OCI-M2 (cell line): Measurements from ENCODE around the gene CCDC142.
A peak's percentile ranks its signal among the peaks of the same experiment; 100 is the strongest.

Source experiments
- DNase-seq: peaks from one replicate; lab custom pipeline; 2025; ENCODE audit not compliant: unreplicated experiment; lab: John Stamatoyannopoulos, UW

Gene CCDC142

DNA sequence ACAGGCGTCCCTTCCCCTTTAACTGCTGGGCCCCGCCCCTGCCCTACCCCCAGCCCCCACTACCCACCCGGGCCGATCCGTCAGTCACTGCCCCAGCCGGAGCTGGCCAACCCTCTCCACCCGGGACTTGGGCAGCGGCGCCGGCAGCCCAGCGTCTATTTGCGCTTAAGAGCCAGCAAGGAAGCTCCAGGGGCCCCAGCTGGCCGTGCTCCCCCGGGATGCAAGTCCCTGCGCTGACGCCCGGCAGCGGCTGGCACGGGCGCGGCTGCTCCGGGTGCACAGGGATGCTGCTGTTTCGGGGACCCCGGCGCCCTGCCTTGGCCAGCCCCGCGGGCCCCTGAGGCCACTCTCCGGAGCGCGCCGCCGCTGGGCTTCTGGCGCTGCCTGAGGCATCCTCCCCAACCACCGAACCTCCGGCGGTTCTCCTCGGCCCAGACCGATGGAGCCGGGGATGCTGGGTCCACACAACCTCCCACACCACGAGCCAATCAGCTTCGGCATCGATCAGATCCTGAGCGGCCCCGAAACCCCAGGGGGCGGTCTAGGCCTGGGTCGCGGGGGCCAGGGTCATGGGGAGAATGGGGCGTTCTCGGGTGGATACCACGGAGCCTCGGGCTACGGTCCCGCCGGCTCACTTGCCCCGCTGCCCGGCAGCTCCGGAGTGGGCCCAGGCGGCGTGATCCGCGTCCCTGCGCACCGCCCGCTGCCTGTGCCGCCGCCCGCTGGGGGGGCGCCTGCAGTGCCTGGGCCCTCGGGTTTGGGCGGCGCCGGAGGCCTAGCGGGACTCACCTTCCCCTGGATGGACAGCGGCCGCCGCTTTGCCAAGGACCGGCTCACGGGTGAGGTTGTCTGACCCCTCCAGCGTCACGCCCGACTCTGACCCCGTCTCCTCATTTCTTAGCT, 31.8 kb upstream of the CCDC142 start, which contains the start of gene TLX2:
TSS of gene TLX2 (plus strand) at position 83 of the 903 bp plus-strand sequence. CDS start at position 440, 357 bp downstream.
- no peak for DNase-seq

DNA sequence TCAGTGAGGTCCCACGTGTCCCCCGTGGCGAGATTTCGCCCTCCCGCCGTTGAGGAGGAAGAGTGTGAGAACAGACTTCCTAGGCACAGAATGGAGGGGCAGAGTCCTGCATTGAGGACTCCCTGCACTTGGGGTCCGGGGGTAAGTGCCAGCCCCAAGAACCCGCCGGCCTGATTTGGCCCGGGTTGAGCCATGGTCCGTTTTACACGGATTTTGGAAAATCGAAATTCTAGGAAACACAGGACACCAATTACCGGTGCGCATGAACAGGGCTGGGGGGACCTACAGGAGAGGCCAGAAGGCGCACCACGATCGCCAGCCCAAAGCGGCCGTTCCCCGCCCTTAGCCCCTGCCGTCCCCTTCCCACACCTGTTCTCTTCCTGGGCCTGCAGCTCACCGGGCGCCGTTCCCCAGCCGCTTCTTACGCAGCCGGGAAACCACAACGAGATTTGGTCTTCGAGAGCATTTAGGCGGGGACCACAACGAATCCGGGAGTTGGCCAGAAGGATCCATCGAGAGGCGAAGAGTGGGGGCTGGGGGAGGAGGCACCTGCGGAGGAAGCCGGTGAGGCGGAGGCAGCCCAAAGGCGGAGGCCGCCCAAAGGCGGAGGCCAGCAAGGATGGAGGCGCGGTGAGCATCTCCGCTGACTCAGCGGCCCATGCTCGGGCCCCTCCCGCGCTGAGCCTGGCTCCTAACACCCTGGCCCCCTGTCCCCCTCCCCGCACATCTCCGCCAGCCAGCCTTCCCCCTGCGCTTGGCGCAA, 31.0 kb upstream of the CCDC142 start:
- DNase-seq: no peak

DNA sequence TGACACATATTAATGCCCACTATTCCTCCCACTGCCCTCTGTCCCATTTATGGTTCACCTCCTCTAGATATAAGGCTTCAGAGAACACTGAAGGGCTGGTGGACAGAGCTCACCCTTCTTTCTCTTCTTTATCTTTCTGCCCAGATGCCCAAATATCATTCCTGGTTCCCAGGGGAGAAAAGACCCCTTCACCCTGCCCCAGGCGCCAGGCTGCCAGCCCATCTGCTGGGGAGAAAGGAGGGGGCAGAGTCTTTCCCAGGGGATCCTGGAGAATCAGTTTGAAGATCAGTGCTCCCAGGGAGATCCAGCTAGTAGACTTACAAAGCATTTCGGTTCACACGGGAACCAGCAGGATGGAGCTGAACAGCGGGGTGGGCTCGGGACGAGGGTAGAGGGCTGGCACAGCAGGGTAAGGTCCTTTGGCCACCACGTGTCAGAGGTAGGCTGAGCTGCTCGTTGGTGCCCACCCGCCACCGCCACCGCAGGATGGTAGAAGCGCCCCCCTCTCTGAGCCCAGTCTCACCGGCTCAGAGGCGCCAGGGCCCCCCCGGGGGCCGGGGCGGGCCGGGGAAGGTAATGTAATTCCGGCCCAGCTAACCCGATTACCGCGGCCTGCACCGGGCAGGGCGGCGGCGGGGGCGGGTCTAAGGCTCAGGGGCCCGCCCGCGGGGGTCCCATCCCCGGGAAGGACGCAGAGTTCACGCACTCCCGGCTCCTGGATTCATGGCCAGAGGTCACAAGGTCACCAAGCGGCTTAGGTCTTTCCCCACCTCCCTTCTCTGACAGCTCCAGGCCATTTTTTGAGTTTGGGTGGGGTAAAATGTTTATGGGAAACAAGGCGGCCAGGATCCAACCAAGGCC, 30.2 kb upstream of the CCDC142 start:
- no peak for DNase-seq

DNA sequence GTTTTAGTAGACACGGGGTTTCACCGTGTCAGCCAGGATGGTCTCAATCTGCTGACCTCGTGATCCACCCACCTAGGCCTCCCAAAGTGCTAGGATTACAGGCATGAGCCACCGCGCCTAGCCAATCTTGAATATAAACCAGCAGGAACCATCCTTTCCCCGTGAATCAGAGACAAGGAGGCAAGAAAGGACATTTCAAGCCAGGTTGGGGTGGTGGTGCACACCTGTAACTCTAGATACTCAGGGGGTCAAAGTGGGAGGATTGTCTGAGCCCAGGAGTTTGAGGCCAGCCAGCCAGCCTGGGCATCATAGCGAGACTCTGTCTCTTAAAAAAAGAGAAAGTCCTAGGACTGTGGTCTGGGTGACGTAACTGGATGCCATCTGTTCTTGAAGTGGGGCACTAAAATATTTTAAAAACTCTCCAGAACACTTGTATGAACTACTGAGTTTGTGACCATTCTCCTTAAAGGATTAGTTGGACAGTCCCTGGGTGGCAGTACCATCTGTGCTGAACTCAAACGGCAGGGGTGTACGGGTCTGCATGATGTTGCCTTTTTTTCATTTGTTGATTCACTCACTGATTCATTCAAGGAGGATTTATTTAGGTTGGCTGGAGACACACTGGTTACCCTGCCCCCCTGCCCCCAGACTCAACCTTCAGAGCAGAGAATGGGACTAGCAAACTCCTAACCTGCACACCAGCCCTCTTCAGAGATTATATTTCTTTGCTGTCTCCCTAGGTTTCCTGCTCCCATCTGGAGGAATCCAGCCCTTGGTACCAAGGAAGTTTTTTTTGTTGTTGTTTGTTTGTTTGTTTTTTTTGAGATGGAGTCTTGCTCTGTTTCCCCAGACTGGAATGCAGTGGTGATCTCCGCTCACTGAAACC, 28.5 kb upstream of the CCDC142 start:
- no peak for DNase-seq

DNA sequence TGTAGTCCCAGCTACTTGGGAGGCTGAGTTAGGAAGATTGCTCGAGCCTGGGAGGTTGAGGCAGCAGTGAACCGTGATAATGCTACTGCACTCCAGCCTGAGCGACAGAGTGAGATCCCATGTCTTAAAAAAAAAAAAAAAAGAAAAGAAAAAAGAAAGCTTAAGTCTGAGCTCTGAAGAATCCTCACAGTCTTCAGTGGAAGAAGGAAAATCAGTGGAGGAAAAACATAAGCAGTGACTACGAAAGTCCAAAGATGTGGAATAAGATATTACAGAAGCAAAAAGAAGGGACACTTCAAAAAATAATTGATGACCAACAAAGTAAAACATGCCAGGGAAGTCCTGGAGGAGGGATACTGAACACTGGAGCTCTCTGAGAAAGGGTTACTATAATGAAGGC, 27.5 kb upstream of the CCDC142 start:
- DNase-seq: no peak

DNA sequence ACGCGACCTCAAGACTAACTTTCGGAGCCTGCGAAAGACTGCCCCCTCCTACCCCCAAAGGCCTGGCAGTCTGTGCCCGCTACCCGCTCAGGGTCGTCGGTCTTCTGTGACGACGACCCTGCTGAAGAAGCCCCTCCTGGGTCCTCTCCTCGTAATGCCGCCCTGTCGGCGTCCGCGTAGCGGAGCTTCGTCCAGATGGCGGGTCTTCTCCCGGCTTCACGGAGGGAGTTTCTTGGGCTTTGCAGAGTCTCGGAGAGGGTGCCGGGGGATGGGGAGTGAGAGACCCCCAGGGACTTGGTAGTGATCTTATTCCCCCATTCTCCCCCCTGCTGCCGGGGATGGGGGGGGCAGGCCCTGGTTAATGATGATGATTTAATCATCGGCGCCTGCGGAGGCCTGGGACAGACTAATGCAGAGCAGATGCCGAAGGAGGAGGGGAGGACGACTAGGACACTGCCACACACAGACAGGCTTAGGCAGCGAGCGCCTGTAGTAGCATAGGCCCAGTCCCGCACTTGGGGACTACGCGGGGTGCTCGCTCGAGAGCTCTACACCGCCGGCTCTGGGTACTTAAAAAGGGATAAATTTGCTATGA, 25.2 kb upstream of the CCDC142 start:
- DNase-seq: no peak

DNA sequence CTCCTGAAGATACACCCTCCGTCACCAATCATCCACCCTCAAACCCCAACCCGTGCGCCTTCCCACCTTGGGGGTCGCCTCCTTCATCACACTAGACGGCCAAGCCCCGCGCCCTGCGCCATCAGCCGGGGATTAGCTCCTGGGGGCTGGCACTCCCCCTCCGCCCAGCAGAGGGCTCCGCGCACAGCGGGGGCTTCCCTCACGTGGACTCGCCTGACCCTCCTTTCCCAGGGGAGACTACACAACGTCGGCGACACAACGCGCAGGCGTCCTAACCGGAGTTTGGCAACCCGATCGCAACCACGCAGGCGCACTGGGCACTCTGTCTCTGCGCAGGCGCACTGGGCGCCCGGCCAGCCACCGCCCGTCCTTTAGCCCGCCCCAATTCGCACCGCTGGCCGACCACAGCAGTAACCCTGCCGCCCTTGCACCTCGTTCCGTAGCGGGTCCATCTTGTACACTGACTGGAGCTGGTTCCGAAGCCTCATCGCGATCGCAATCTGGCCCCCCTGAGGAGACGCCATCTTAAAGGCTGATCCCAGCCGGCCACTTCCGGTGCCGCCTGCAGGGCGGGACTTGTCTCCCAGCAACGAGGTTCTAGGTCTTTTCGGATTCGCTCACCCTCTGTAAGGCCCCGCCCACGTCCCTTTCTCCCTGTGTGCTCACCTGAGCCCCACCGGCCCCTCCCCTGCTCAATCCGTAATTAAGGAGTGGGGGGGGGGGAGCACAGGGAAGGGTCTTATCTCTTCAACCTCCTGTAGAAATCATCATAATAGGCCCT, 24.5 kb upstream of the CCDC142 start, which contains the start of gene PCGF1:
TSS of gene PCGF1 (minus strand) at position 551 of the 781 bp plus-strand sequence. CDS start at position 524, 27 bp downstream.
- DNase-seq: peak; percentile 70

DNA sequence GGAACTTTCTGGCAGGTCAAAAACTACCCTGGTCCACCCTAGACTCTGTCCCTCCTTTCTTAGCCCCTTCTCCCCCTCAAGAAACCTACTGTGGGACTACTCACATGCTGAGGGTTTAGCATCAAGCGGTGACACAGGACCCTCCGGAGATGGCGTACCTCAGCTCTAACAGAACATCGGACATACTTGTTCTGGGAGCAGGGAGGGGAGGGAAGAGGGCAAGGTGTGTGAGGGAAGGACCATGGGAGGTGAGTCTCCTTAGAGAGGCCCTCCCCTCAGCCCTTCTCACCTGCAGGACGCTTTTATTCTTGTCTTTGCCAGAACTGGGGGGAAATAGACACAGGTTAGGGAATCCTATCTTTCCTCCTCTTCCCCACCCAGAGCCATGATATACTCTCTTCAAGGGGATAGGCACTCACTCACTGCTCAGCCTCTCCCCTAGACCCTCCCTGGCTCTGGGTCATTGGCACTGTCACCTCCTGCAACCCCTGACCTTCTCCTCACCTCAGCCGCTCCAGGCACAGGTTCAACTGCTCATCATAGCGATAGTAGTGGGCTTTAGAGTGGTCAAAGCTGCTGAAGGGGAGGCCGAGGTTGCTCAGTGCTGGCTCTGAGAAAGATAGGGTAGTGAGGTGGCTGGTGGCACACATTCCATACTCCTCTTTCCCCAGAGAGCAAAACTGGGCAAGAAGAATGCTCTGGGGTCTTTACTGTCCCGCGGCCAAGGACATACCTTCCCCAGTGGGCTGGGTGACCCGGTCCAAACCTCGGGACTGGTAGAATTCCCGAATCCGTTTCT, 22.8 kb upstream of the CCDC142 start:
- no peak for DNase-seq

DNA sequence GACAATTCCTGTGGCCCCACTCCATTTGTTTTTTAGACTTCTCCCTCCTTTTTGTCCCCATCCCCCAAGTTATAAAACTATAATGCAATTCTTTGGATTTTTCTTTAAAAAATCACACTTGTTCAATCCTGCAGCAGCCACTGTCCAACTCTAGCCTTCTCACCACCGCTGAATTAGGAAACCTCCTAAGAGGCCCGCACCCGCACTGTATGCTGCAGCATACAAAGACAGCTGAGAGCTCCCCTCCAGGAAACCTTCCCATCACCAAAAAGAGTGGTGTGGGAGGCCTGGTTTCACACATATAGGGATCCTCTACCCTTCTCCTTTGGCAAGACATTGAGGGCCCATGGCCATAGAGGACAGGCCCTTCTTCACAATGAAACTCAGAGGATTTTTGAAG, 21.8 kb upstream of the CCDC142 start:
- no peak for DNase-seq

DNA sequence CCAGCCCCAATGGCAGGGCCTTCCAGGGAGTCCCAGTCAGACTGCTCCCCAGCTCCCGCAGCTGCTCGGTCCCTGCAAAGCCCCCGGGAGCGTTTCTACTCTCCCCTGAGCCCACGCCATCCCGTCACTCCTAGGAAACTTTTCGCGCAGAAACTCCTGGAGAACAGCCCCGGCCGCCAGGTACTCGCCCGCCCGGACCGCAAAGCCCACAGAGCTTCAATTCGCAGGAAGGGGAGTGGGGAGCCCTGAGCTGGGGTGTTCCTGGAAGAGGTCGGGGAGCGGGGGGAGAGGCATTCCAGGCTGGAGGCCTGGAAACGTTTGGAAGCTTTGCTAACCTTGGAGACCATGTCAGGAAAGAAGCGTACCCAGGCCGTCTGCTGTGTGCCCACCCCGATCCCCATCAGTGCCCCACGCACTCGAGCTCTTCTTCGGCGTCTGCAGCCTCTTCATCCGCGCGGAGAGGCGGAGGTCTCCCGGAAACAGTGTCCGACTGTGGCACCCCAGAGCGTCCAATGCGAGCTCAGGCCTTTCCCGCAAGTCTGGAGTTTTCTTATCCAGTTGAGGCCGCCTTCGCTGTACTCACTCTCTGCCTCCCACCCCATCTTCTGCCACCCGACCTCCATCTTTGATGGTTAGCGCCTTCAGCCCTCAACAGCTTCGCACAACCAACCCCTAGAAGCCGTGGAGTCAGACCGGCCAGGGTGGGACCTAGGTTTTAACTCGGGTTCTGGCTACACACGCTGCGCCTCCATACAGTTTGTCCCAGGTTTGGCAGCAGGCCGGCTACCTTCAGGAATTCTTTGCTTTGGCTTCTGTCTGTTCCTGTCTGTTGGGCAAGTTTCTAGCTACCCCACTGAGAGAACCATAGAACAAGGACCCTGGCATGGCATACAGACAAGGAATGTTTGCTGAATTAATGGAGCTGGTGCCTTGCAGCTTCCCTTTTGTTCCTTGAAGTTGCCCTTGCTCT, 21.0 kb upstream of the CCDC142 start:
- no peak for DNase-seq

DNA sequence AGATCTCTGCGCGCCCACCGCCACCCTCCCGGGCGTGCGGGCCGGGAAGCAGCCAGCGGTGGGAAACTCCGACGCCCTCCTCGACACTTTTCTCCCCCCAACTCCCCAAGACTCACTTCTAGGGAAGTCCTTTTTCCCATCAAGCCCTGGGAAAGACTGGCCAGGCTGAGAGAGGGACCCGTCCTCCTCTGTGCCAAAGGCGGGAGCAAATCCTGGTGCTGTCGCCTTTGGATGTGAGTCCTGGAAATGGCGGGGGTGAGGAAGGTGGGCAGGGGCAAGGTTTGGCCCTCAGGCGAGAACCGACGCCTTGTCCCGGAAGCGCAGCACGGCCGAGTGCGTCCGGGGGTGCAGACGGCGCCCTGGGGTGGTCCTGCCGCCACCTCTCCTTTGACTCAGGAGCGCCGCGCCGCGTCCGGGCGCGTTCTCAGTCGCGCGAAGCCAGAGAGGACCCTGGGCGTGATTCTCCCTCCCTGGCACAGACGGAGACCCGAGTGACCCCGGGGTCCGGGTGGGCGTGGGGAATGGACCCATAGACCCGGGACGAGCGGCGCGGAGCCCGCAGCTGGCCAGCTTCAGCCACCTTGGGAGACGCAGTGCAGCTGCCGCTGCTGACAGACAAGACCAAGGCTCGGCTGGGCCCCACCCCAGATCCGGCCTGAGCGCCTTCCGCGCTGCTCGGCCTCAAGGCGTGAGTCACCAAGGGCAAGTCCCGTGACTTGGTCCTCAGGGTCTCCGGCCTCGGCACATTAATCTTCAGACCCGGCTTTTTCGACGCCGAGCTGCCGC, 20.1 kb upstream of the CCDC142 start:
- no peak for DNase-seq

DNA sequence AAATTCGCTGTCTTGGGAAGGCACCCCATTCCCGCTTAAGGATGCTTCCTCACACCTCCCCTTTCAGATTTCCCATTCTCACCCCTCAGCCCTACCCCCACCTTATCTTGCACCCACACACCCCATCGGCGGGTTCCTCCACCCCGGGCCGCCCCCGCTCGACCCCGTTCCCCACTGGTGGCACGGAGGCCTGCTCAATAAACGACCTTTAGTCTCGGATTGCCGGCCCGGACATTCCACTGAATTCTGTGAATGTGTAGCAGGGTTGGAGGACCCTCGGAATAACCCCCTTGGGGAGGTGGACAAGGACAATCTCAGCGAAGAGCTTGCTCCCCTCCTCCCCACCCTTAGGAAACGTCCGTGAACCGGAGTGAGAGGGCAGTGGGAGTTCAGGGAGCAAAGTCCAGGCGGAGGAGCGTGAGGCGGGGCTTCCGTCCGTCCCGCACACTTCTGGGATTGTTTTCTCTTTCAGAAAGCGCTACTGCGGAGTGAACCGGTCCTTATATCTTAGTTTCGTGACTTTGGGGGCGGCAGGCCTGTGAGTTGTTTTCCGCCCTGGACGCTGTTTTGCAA, 19.4 kb upstream of the CCDC142 start:
- no peak for DNase-seq

DNA sequence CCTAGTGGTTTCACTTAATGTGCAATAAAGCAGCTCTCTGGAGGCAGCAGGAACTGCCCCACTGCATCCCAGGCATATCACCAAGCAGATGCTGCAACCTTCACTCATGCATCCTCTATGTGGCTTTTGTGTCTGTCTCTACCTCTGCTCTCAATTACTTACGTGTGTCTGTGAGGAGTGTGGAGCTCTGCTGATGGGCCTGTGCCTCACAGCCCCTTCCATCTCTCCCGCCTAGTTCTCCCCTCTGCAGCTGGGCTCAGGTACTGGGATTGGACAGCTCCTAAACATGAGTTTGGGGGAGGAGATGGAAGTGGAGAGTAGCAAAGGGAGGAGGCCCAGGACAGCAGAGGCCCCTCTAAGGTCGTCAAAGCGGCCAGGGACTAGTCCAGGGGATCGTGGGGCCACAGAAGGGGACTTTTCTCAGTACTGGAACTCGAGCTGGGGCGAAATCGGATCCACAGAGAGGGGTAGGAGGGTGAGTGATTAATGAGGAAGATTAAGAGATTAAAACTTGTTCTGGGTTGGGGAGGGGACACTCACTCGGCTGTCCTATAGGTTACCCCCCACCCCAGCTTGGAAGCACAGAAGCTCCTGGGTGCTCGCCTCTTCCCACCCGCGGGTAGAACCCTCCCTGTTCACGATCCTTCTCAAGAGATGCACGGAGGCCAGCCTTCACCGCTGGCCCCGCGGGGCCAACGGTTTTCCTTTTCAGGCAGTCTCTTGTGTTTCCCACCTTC, 18.7 kb upstream of the CCDC142 start:
- no peak for DNase-seq

DNA sequence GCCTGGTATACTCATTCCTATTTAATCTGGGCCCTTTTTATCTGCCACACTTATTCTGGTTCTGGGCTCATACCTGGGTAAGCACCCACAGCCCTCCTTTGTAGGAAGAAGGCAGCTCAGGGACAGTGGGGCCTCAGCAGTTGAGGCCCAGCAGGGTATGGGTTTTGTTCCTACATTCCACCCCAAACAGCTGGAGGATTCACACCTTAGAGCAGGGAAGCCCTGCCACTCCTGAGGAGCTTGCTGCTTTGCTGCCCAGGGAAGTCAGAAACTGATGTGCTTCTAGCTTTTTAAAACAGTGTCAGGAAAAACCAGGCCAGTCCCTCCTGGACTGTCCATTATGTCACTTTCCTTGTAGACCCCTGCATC, 17.8 kb upstream of the CCDC142 start:
- DNase-seq: no peak

DNA sequence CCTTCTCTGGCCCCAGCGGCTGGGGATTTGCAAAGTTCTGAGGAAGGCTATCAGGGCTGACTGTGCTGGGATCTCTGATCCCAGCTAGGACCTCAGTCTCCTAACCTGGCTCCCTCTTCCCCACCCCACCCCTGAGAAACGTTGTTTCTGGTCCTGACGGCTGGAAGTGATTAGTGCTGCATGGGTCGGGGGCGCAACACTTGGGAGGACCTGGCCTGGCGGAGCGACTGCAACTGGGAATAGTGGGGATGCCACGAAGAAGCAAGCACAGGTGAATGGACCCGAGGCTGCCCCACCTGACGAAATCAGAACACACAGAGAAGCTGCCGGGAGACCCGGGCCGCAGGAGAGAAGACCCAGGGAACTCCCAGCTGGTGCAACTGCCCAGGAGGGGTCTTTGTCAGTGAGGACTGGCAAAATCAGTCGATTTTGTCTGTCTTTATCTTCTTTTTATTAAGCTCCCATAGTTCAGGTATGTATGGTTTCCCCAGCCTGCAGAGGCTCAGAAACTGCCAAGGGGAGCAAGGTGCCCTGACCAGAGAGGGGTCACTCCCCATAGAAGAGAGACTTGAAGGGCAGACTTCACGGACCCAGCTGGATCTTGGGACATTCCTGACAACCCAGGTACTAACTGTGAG, 17.3 kb upstream of the CCDC142 start:
- DNase-seq: no peak
